Measurements from ENCODE around the gene HLA-C. TPM values are rescaled to one million over a fixed set of nuclear protein-coding genes. Genes with fewer than 3 reads are reported as not detected.

The HLA-C gene
- total RNA-seq, 2 experiments from 2014 or later, result 333 to 404 TPM

GRCh38 chr6:31299947-31300346 lies 28.1 kb upstream of the HLA-C start:
- no peak overlapping the region for H2AFZ ChIP-seq (ENCODE audit: low read length)
- BruUV-seq (replicated peaks), result no TSS peak
- intact Hi-C loops (cut with micrococcal nuclease; ENCODE audit: unreplicated experiment), result no loop called here

GRCh38 chr6:31299511-31299910 lies 27.6 kb upstream of the HLA-C start:
- Histone ChIP-seq H3K4me1 (ENCODE audit: insufficient read depth, low read length, poor library complexity, severe bottlenecking) (no peaks in the 10 kb centered on the region), H3K4me3 (ENCODE audit: low read depth, low read length, poor library complexity, severe bottlenecking) (no peak overlapping the region), H3K79me2 (ENCODE audit: insufficient read depth, low read depth, low read length) (no peaks in the 10 kb centered on the region), H3K9me2 (ENCODE audit: insufficient read depth, low read length) (no peaks in the 10 kb centered on the region), H3K27ac (ENCODE audit: low read depth, low read length, poor library complexity, severe bottlenecking) (no peak overlapping the region), H2AFZ (ENCODE audit: low read length) (no peak overlapping the region), H3K9me3 (ENCODE audit: low read length) (no peaks in the 10 kb centered on the region), H4K20me1 (ENCODE audit: insufficient read depth, low read length) (no peaks in the 10 kb centered on the region), H3K36me3 (ENCODE audit: insufficient read depth, low read length) (no peaks in the 10 kb centered on the region), H3K4me2 (ENCODE audit: low read length) (no peak overlapping the region)
- POLR2A ChIA-PET, result no interaction called here
- CTCF ChIA-PET (ENCODE audit: unreplicated experiment), result no interaction called here
- TF ChIP-seq CTCF (conservative IDR thresholded peaks at IDR 0.05; ENCODE audit: low read length) (no peak), EZH2phosphoT487 (IDR thresholded peaks at IDR 0.05; ENCODE audit: borderline replicate concordance, low read depth, low read length) (no peak)
- no TSS peak for BruUV-seq (replicated peaks)
- intact Hi-C loops (cut with micrococcal nuclease; ENCODE audit: unreplicated experiment), result no loop called here
- DNase-seq (ENCODE audit: low spot score), result no peak

More at GRCh38 chr6:31299947-31300346, 28.1 kb upstream of the HLA-C start:
- H3K79me2 ChIP-seq (ENCODE audit: insufficient read depth, low read depth, low read length), result no peaks in the 10 kb centered on the region
- ChIA-PET POLR2A (interaction anchor here (0.6 kb wide), 1 partner anchor 77 kb away, joined by 3 read pairs; no protein-coding TSS in a partner anchor), CTCF (ENCODE audit: unreplicated experiment) (no interaction called here)
- H3K4me2 ChIP-seq (ENCODE audit: low read length), result no peak overlapping the region
- no peak for DNase-seq (ENCODE audit: low spot score)
- no peaks in the 10 kb centered on the region for H3K4me1 ChIP-seq (ENCODE audit: insufficient read depth, low read length, poor library complexity, severe bottlenecking)
- H4K20me1 ChIP-seq (ENCODE audit: insufficient read depth, low read length), result no peaks in the 10 kb centered on the region
- no peak overlapping the region for H3K27ac ChIP-seq (ENCODE audit: low read depth, low read length, poor library complexity, severe bottlenecking)
- no peaks in the 10 kb centered on the region for H3K9me3 ChIP-seq (ENCODE audit: low read length)
- H3K9me2 ChIP-seq (ENCODE audit: insufficient read depth, low read length), result no peaks in the 10 kb centered on the region
- H3K4me3 ChIP-seq (ENCODE audit: low read depth, low read length, poor library complexity, severe bottlenecking), result no peak overlapping the region
- no peak for TF ChIP-seq CTCF (conservative IDR thresholded peaks at IDR 0.05; ENCODE audit: low read length)
- no peak for TF ChIP-seq EZH2phosphoT487 (IDR thresholded peaks at IDR 0.05; ENCODE audit: borderline replicate concordance, low read depth, low read length)
- H3K36me3 ChIP-seq (ENCODE audit: insufficient read depth, low read length), result no peaks in the 10 kb centered on the region

GRCh38 chr6:31294056-31294455 lies 22.2 kb upstream of the HLA-C start:
- no peaks in the 10 kb centered on the region for H3K9me3 ChIP-seq (ENCODE audit: low read length)
- H3K79me2 ChIP-seq (ENCODE audit: insufficient read depth, low read depth, low read length), result no peaks in the 10 kb centered on the region
- no peak overlapping the region for H3K4me2 ChIP-seq (ENCODE audit: low read length)
- no peak for DNase-seq (ENCODE audit: low spot score)
- no peaks in the 10 kb centered on the region for H4K20me1 ChIP-seq (ENCODE audit: insufficient read depth, low read length)
- no peaks in the 10 kb centered on the region for H3K36me3 ChIP-seq (ENCODE audit: insufficient read depth, low read length)
- POLR2A ChIA-PET, result interaction anchor here (1.3 kb wide), 1 partner anchor 9 kb away, joined by 3 read pairs; no protein-coding TSS in a partner anchor
- H3K4me1 ChIP-seq (ENCODE audit: insufficient read depth, low read length, poor library complexity, severe bottlenecking), result no peaks in the 10 kb centered on the region
- H3K9me2 ChIP-seq (ENCODE audit: insufficient read depth, low read length), result no peaks in the 10 kb centered on the region
- no peak overlapping the region for H3K4me3 ChIP-seq (ENCODE audit: low read depth, low read length, poor library complexity, severe bottlenecking)
- no peak overlapping the region for H3K27ac ChIP-seq (ENCODE audit: low read depth, low read length, poor library complexity, severe bottlenecking)
- TF ChIP-seq EZH2phosphoT487 (IDR thresholded peaks at IDR 0.05; ENCODE audit: borderline replicate concordance, low read depth, low read length) (no peak), CTCF (conservative IDR thresholded peaks at IDR 0.05; ENCODE audit: low read length) (no peak)
- no peak overlapping the region for H2AFZ ChIP-seq (ENCODE audit: low read length)
- intact Hi-C loops (cut with micrococcal nuclease; ENCODE audit: unreplicated experiment), result no loop called here
- BruUV-seq (replicated peaks), result no TSS peak
- CTCF ChIA-PET (ENCODE audit: unreplicated experiment), result no interaction called here

Data from OCI-LY7 (cell line).